ENCODE measurements around the gene ZNF716.
"Not testable (repeated sequence)": the region's sequence is repeated elsewhere in the genome, so short reads cannot be mapped to it uniquely, and the experiment has no call there.

Gene ZNF716

DNA sequence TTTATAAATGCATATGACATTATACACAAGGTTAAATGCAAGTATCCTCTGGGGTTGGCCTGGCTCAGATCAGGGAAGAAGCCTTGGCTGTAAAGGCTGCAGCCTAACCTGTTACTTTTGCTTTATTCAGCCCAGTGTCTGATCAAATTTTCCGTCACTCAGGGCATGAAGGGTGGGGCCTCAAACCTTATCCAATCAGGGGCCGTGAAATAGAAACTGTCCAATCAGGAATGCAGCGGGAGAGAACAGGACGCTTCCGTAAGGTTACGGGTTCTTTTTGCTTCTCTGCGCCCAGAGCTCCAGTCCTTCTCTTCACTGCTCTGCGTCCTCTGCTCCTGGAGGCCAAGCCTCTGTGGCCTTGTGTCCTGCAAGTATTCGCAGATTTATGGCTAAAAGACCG is at the start of gene ZNF716:
Gene ZNF716 (plus strand): TSS at position 274 of the 400 bp plus-strand sequence. CDS start 112 bp downstream, at position 386.
- no peak for DNase-seq

DNA sequence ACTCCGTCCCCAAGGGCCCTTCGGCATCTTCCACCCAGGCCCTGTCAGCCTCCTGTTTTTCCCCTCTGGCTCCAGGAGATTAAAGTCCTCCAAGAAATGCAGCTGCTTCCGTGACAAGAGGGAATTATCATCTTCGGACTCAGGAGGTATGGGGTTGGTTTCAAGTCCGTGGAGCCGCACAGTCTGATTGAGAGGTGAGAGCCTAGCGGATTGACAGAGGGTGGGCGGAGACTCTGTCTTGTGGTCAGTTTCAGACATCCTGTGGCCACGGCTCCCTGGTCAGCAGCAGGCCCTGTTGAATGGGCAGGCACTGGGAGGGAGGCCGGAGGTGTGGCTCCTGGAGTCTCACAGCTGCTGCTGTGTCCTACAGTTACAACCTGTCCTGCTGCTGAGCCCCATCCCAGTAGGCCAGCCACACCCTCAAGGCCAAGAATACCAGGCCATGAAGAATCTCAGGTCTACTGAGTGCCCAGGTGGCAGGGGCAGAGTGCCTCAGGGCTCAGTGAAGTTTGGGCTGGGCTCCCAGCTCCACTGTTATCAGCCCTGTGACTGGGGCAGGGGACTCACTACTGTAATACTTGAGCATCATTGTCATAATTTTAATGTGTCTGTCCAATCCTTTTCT is 49.3 kb upstream of the ZNF716 start:
- DNase-seq = no peak

DNA sequence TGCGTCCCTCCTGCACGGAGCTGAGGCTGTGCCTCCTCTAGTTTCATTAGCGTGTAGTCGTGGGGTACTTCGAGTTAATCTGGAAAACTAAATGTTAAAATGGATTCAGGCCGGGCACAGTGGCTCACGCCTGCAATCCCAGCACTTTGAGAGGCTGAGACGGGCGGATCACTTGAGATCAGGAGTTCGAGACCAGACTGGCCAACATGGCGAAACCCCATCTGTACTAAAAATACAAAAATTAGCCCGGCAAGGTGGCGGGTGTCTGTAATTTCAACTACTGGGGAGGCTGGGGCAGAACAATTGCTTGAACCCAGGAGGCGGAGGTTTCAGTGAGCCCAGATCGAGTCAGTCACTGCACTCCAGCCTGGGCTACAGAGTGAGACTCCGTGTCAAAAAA is 46.9 kb upstream of the ZNF716 start:
- not testable (repeated sequence) for DNase-seq

DNA sequence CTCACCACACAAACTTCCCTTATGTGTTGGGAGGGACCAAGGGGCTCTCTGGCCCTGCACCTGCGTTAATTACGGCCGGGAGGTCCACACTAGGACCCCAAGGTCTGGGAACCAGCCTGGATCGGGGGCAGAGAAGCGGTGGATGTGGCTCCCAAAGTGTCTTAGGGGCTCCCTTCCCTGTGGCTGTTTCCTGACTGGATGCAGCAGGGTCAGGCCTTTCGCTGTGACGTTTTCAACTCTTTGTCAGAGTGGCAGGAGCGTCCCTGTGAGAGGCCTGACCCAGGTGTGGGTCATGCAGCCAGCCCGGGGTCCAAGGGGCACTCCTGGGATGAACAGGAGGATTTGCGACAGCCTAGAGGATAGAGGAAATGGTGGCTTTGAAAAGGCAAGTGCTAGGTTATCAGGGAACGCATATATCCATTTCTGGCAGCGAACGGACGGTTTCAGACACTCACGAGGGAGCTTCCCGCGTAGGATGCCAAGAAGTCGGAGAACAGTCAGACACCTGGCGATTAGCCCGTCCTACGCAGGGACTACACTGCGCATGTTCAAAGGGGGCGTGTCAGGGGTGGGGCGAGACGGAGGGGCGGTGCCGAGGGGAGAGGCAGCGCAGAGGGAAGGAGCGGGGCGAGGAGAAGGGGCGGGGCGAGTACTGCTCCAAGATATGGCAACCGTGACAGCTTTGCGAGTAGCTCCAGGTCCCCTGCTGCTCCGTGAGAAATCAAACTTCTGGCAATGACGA is 46.2 kb upstream of the ZNF716 start:
- no peak for DNase-seq

DNA sequence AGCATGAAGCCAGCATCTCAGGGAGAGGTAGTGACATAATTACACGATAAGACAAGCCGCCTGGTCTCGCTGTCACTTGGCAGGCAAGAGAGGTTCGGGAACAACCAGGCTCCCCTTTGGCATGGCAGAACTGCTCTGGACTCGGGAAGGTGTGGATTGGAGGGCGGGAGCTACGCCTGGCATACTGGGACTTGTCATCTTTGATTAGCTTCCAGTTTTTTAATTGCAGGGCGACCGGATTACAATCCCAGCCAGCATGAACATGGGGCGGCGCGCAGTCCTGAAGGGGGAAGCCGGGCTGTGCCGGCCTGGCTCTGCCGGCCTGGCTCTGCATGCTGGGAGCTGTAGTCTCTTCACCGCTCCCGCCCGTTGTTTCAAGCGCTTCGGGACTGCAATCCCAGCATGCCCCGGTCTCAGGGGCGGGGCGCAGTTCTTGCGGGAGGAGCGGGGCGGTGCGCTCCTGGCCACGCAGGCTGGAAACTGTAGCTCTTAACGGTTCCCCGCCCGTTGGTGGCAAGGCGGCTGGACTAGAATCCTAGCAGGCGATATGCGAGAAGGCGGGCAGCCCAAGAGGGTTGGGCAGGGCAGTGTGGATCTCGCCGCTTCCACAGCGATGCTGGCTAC is 45.5 kb upstream of the ZNF716 start:
- no peak for DNase-seq

DNA sequence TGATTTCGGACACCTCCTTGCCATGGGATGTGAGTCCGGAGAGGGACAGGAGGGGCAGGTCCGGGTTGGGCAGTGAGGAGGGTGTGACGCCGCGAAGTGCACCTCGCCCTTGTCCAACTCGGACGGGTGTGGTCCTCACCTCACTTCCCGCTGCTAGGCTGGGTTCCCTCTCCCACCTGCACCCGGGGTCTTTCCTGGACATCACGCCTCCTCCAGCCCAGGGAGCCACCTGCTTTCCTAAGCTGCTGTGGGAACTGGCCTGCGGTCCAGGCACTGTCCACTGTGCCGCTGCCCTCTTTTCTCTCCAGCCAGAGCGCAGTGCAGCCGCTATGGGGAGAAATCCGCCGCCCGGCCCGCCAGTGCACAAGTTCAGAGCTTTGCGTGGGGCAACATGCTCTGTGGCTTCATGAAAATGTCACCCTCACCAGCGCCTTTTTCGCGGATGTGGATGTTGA is 45.0 kb upstream of the ZNF716 start:
- no peak for DNase-seq

DNA sequence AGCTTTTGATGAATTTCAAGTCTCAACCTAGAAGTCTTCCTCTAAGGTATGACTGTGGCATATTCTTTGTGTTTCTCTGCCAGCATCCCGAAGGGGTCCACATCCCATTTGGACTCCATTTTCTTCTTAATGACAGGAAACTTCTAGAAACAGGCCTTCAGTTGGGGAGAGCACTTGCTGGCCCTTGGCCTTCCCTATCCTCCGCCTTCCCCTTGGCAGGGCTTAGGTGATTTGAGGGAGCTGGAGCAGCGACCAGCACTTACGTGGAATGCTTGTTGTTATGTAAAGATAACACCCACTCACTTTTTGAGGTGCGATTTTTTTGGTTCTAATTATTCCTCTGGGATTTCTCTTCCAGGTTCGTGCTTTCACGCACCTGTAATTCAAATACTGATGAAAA is 42.9 kb upstream of the ZNF716 start:
- no peak for DNase-seq

DNA sequence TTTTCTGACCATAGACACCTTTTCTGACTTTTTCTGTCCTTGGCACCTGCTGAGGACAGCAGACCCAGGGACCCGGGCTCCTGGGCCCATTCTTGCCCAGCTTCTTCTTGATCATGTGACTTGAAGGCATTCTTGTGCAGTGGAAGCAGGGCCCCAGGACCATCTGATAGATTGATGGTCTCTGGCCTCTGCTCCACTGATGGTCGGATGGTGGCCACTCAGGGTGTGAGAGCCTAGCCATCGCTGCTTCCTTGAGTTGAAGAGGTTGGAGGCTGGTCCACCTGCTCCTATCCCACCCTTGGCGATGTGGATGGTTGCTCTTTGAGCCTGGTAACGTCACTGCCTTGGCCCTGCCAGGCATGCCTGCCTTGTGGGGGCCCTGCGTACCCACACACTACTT is 37.8 kb upstream of the ZNF716 start:
- no peak for DNase-seq

DNA sequence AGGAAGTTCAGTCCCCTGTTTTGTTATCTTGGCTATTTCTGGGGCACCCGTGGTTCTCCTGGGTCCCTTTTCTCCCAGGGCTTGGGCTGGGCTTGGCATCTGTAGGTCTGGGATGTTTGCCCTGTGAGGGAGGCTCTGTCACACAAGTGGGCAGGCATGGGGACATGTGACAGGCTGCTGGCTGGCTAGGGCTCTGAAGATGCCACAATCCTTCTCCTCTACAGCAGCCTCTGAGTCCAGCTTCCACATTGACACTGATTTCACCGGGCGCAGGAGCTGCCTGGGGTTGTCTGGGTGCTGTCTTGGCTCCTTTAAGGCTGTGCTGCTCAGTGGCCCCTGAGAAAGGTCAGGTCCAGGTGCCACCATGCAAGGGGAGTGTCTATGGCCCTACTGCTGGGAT is 37.4 kb upstream of the ZNF716 start:
- no peak for DNase-seq

DNA sequence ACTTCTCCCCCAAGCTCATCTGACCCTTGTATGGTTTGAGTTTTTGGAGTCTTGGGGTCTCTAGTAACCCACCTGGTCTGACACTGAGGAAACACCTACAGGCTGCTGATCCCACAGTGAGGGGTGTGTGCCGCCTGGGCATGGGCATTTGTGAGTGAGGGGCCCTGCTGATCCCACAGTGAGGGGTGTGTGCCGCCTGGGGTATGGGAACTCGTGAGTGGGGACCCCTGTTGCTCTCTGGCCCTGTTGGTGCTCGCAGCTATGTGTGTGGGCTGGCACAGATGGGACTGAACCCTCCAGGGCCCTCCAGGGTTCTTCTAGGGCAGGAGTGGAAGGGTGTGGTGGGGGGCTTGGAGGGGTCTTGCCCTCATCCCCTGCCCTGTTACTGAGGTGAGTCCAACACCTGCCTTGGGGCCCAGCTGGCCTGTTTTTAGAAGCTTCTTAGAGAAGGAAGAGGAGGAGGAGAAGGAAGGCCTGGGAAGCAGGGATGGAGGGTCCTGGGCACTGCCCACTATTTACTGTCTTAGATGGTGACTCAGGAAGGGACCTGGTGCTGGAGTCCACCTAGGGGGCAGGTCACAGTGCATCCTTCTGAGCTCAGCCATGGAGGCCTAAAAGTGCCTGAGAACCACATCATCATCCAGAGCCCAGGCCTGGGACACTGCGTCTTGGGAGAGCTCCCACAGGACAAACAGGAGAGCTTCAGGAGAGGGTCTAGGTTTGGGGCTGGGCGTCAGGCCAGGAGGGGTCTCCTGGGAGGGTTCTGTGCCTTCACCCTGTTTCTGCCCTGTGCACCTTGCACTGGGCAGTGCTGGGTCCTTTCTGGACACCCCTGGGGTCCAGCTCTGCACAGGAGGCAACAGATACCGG is 36.2 kb upstream of the ZNF716 start:
- no peak for DNase-seq

DNA sequence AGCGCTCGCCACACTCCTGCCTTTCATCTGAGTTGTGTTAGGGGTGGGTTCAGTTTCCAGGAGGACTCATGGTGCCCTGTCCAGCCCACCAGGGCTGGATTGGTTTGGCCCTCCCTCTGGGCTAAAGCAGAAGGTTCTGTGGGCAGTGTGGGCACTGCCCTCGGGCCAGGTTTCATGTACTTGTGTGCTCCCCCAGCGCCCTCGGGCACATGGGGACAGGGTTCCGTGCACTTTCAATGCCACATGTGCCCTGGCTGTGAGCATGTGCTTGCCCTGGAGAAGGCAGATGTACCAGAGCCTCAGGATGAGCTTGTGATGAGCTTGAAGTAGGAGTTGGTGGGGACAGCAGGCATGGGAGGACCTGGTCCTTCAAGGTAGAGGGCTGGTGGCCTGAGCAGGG is 35.6 kb upstream of the ZNF716 start:
- DNase-seq = no peak

DNA sequence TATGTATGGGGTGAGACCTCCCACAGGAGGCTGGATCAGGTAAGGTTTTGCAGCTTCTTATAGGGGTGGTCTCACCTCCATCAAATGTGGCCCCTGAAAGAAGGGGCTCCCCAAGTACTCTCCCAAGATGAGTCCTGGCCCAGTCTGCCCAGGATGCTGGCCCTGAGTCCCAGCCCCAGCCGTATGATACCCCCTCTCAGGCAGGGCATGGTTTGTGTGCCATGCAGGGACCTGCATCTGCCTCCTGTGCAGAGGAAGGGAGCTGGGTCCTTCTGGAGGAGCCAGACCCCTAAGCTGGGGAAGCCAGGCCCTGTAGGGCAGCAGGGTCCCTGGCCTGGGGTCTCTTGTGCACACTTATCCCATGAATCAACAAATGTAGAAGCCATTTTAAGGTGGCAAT is 35.1 kb upstream of the ZNF716 start:
- DNase-seq = no peak

DNA sequence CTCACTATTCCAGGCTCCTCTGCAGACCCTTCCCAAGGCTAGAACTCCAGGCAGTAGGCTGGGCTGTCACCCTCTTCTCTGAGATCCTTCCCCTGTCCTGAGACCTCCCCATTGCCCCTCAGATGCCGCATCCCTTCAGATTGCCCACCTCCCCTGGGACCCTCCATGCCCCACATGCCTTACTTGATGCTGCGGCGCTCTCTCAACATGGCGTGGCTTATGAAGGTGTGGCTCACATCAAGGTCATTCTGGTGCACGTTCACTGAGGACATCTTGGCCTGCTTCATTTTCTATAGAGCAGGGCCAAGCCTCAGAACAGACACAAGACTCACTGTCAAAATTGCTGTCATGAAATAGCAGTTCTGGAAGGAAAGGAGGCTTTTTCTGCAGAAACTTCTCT is 34.7 kb upstream of the ZNF716 start:
- DNase-seq = no peak

DNA sequence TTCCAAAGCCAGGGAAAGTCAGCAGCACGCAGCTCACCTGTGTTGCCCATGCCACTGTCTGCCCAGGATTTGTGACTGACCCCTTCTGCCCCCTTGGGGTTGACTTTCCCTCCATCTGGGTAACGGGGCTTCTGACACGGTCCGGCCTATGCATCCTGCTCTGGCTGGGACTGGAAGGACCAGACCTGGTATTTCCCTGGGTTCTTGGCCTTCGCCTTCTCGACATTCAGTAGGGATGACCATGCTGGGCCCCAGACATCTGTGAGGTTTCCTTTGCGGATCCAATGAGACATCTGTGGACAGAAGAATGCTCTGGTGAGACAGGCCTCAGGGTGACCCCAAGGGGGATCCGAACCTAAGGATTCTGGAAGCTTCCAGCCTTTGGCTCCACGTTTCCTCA is 34.2 kb upstream of the ZNF716 start:
- DNase-seq = no peak

DNA sequence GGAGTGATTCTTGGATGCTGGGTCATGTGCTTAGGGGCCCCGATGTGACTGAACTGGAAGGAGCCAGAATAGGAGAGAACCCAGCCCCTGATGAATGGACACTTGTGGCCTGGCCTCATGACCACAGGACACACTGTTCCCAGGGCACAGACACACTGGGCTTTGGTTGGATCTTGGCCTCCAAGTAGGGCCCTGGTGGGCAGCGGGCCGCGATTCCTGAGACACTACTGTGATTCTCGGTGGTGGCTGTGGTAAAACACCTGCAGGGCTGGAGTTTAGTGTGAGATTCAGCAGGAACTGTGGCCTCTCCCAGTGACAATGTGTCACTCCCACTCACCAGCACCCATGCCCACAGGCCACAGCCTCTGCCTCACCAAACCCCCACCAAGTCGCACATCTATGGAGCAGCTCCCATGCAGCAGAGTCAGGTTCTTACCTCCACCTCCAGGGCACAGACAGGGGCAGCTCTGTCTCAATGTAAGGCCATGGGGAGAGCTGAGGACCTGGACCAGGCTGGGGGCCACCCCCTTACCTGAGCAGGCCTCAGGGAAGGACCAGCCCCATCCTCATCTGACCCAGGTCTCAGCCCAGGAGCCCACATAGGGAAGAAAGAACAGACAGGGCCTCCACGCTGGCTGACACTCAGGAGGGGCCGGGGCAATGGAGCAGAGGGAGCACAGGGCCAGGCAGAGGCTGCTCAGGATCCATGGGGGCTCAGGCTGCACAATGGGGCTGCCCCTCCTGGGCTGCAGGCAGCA is 33.2 kb upstream of the ZNF716 start:
- DNase-seq = no peak

DNA sequence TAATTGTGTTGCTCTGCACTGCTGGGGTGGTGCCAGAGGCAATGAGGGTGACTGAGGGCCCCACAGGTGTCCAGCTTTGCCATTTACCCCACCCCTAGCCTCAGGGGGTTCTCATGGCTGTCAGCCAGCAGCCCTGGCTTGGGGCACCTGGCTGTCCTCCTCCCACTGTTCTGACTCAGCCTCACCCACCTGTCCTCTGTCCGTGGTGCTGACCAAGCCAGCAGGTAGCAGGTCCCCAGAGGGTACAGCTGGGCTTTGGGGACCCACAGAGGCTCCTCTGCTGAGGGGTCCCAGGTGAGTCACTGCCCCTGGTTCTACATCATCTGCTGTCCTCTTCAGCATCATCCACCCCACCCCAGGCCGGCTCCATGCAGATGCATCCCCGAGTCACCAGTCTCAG is 32.2 kb upstream of the ZNF716 start:
- DNase-seq = no peak

DNA sequence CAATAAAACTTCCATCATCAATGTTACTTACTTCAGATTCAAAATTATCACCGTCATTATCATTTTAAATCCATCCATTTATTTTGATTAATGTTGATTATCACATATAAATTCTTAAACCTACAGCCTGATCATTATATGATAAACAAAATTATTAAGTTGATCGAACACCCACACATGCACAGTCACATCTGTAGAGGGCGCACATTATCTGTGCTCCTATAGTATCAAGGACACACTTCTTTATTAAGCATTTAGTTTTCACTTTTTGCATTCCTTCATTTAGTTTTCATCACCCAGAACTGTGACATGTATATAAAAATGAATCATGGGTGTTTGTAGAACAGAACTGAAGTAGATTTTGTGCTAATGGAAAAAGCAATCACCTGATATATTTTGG is 26.2 kb upstream of the ZNF716 start:
- no peak for DNase-seq

DNA sequence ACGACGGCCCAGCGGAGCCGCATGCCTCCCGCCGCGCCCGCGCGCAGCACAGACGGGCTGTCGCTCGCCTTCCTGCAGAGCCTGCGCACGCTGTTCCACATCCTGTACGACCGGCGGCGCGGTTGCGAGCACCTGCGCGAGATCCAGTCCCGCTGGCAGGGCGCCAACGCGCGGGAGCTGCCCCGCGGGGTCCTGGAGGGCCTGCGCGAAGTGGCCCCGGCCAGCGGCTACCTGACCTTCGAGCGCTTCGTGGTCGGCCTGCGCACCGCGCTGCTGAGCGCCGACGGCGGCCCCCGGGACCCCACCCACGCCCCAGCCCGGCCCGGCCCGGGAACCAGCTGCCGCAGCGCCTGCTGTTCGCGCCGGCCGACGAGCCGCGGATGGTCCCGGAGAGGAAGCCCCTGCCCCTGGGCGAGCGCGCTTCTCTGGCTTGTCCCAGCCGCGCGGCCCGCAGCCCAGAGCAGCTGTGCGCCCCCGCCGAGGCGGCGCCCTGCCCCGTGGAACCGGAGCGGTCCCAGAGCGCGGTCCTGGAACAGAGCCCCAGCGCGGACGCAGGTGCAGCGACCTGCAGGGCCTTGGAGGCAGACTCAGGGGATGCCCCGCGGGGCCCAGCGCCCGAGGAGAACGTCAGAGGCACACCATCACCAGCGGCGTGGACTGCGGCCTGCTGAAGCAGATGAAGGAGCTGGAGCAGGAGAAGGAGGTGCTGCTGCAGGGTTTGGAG is 25.3 kb upstream of the ZNF716 start:
- DNase-seq = no peak

DNA sequence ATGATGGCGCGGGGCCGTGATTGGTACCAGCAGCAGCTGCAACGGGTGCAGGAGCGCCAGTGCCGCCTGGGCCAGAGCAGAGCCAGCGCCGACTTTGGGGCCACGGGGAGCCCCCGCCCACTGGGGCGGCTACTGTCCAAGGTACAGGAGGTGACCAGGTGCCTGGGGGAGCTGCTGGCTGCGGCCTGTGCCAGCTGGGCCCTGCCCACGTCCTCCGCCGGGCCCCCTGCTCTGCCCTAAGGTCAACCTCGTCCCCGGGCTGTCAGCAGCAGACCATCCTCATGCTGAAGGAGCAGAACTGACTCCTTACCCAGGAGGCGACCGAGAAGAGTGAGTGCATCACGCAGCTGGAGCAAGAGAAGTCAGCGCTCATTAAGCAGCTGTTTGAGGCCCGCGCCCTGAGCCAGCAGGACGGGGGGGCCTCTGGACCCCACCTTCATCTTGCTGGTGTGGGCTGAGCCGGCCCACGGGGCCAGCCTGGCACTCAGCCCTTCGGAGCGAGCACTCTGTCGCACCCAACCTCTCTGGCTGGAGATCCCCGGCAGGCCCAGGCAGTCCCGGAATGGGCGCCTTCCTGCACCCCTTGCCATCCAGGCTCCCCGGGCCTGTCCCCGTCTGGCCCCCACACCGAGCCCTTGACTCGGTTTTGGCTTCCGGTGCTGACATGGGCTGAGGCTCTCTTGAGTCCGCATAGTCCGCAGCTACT is 24.6 kb upstream of the ZNF716 start:
- DNase-seq = no peak

DNA sequence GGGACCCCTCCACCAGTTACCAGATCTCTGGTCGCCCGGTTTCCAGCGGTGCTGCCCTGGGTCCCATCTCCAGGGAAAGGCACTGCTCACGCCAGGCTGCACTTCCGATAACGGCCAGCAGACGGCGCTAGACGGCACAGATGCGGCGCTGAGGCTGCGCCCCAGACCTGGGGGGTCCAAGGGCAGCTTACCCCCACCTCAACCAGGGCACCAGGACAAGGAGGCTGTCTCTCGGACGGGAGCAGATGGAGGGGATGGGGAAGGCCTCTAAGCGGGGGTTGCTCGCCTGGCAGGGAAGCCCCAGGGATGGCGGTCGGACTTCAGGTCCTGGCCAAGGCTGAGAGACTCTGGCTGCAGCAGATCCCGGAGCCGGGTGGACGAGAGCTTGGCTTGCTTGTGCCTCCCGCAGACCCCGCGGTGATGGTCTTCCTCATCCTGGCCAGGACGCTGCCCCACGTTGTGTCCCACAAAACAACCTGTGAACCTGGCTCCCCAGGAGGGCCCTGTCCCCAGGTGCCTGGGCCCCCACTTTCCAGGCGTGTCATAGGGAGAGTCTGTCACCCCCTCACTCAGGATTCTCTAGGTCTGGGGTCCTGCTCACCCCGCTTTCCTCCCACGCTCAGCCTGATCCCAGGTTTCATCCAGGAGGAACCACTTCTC is 23.9 kb upstream of the ZNF716 start:
- no peak for DNase-seq

DNA sequence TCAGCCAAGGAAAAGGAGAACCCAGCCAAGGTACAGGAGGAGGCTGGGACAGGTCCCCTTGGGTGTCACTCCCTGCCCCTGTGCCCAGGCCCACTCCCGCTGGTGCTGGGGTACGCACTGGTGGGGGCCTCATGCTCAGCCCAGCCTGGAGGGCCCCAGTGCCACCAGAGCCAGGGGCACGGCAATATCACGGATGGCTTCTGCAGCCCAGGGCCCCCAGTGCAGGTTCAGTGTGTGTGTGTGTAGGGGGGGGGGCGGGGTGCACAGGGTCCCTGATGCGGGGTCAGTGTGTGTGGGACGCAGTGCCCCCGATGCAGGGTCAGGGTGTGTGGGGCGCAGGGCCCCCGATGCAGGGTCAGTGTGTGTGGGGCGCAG is 23.4 kb upstream of the ZNF716 start:
- no peak for DNase-seq
